Activated CD4-positive, alpha-beta T cell treated with anti-CD3 and anti-CD28 coated beads for 36 hours (primary cell): ENCODE data around the gene KPNA3. TPM values are rescaled to one million over a fixed set of nuclear protein-coding genes. Genes with fewer than 3 reads are reported as not detected.
"Not testable (repeated sequence)": the region's sequence is repeated elsewhere in the genome, so short reads cannot be mapped to it uniquely, and the experiment has no call there.

Source experiments
- ATAC-seq: fragments of 200-7000 bp; cut with Tn5 transposase; one replicate; pipeline ENCODE4 v1.10.0; 2021; ENCODE audit warnings: mild to moderate bottlenecking, moderate library complexity
- CTCF ChIA-PET: fragments of 350-600 bp; sonication (Branson Sonifier 250); formaldehyde crosslinking; loops from one replicate; lab custom pipeline; 2021; ENCODE audit warnings: antibody characterized with exemption; lab: Charles Lee
- POLR2A ChIA-PET: fragments of 350-600 bp; sonication (Branson Sonifier 250); formaldehyde crosslinking; loops from one replicate; lab custom pipeline; 2021; ENCODE audit warnings: antibody characterized with exemption, inconsistent platforms; lab: Charles Lee
- DNase-seq: peaks from one replicate; pipeline ENCODE4 v3.0.0-alpha.2; 2020
- H3K27ac Mint-ChIP-seq: one replicate; pipeline ENCODE4 v1.8.0; 2021; ENCODE audit warnings: mixed read lengths
- H3K27me3 Mint-ChIP-seq: one replicate; pipeline ENCODE4 v1.8.0; 2021; ENCODE audit warnings: mixed read lengths
- H3K36me3 Mint-ChIP-seq: one replicate; pipeline ENCODE4 v1.8.0; 2021; ENCODE audit warnings: low read depth, mixed read lengths
- H3K4me1 Mint-ChIP-seq: one replicate; pipeline ENCODE4 v1.8.0; 2021; ENCODE audit warnings: mixed read lengths
- H3K4me3 Mint-ChIP-seq: one replicate; pipeline ENCODE4 v1.8.0; 2021; ENCODE audit warnings: mild to moderate bottlenecking, moderate library complexity, mixed read lengths
- H3K9me3 Mint-ChIP-seq: one replicate; pipeline ENCODE4 v1.8.0; 2021; ENCODE audit warnings: low read depth, mixed read lengths
- intact Hi-C, 2 experiments: fragments of 100-400 bp; cut with DNase I in 1 of 2; cut with micrococcal nuclease in 1 of 2; formaldehyde crosslinking; loops; one replicate each; pipeline versions ENCODE4 v1.14.2 to v1.15.1; 2022 to 2024; cut with DNase I, micrococcal nuclease
- total RNA-seq, 2 experiments: library from RNA; stranded (reverse); gene quantifications; one replicate each; pipeline ENCODE4 v1.2.3, GENCODE V29; 2021

Gene KPNA3
- total RNA-seq, 2 experiments from 2014 or later, result 51.7 to 58.0 TPM

- DNase-seq (no peak), ATAC-seq (no peak)
- peaks cover 5% of the 10 kb centered on the region for H3K36me3 Mint-ChIP-seq
- ChIA-PET POLR2A (interaction anchor here (1.0 kb wide), 1 partner anchor 11 kb away, joined by 3 read pairs; the partner anchor contains the start of gene KPNA3), CTCF (interaction anchor here (1.6 kb wide), 1 partner anchor 9 kb away, joined by 3 read pairs; no protein-coding TSS in a partner anchor)
- intact Hi-C loops, result no loop called here
- H3K27ac Mint-ChIP-seq, result no peak overlapping the region
- H3K4me3 Mint-ChIP-seq, result no peak overlapping the region
- no peaks in the 10 kb centered on the region for H3K9me3 Mint-ChIP-seq
- peaks cover 45% of the 10 kb centered on the region for H3K4me1 Mint-ChIP-seq
- no peaks in the 10 kb centered on the region for H3K27me3 Mint-ChIP-seq
These were observed 10.7 kb downstream of the KPNA3 start for GRCh38 chr13:49781806-49782205.

DNA sequence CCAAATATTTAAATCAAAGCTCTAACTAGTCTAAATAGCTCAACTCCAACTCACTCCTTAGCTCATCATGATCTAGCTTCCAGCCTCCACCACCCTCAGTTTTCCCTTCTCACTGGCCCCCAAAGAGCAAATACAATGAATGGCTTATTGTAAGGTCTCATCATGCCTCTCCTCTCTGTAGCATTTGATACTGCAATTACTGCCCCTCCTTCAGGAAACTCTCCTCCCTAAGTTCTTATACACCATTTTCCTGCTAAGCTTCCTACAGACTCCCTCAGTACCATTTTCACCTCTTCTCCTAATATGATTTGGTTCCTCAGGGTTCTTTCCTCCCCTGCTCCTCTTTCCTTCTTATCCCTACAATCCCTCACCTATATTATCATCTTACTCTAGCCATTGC lies 12.8 kb downstream of the KPNA3 start:
- ChIA-PET POLR2A (interaction anchor here (0.7 kb wide), 1 partner anchor 12 kb away, joined by 3 read pairs; no protein-coding TSS in a partner anchor), CTCF (interaction anchor here (0.9 to 1.0 kb wide), 2 partner anchors 8 to 16 kb away, joined by 3 to 5 read pairs; no protein-coding TSS in a partner anchor)
- no peak overlapping the region for H3K4me3 Mint-ChIP-seq
- peaks cover 3% of the 10 kb centered on the region for H3K36me3 Mint-ChIP-seq
- intact Hi-C loops, result no loop called here
- H3K4me1 Mint-ChIP-seq, result peaks cover 39% of the 10 kb centered on the region
- DNase-seq, result no peak
- H3K9me3 Mint-ChIP-seq, result no peaks in the 10 kb centered on the region
- H3K27me3 Mint-ChIP-seq, result no peaks in the 10 kb centered on the region
- no peak overlapping the region for H3K27ac Mint-ChIP-seq
- ATAC-seq, result no peak

DNA sequence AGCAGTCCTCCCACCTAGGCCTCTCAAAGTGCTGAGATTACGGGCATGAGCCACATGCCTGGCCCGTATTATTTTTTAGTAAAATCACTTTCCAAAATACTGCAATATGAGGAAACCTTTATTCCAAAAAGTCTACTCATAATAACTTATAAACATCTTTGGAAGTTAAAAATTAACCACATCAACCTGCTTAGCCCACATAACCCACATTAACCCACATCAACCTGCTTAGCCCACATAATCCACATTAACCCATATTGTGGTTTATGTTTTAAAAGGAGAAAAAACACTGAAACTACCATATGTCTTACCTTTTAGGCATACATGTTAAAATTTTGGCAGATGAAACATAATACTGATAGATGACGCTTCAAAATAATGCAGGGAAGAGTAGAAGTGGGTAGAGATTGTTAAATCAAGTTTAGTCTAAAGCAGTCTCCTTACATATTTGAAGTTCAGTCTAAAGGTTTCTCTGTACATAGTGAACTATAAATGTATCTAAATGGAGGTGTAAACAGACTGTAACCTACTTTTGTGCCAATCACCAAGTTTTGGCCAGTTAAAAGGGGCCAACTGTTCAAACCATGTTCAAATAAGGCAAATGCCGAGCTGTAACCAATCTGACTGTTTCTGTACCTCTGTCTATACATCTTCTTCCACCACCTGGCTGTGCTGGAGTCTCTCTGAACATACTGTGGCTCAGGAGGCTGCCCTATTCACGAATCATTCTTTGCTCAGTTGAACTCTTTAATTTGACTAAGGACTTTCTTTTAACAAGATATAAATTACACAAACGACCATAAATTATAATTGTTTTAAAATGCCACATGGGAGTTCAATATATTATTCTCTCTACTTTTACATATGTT lies 14.5 kb downstream of the KPNA3 start:
- DNase-seq (no peak), ATAC-seq (peak; percentile 30)
- Mint-ChIP-seq H3K27me3 (no peaks in the 10 kb centered on the region), H3K36me3 (peaks cover 3% of the 10 kb centered on the region), H3K27ac (no peak overlapping the region), H3K9me3 (no peaks in the 10 kb centered on the region), H3K4me1 (peaks cover 38% of the 10 kb centered on the region), H3K4me3 (no peak overlapping the region)
- intact Hi-C loops, result no loop called here
- POLR2A ChIA-PET, result no interaction called here
- CTCF ChIA-PET, result interaction anchor here (0.6 to 0.7 kb wide), 2 partner anchors 132 to 1198 kb away, joined by 3 read pairs; no protein-coding TSS in a partner anchor

DNA sequence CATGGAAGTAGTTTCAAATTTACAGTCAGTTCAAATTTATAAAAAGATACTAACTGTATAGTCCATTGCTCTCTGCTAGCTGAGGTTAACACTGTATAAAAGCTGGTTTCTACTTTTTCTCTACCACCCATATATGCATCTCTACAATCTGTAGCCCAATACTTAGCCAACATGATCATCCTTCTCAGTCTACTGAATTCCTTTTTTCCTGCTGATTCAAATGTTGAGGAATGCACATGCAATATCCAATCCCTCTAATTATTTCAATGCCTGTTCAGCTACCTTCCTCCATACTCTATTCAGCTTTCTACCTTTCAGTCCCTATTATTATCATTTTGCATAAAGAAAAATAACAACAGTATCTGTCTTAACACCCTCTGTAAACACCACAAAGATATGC lies 15.6 kb downstream of the KPNA3 start:
- ChIA-PET POLR2A (interaction anchor here (0.6 kb wide), 1 partner anchor 34 kb away, joined by 3 read pairs; no protein-coding TSS in a partner anchor), CTCF (no interaction called here)
- peaks cover 37% of the 10 kb centered on the region for H3K4me1 Mint-ChIP-seq
- ATAC-seq, result no peak
- H3K27me3 Mint-ChIP-seq, result no peaks in the 10 kb centered on the region
- intact Hi-C loops, result no loop called here
- H3K36me3 Mint-ChIP-seq, result peaks cover 2% of the 10 kb centered on the region
- H3K9me3 Mint-ChIP-seq, result no peaks in the 10 kb centered on the region
- DNase-seq, result no peak
- no peak overlapping the region for H3K27ac Mint-ChIP-seq
- H3K4me3 Mint-ChIP-seq, result no peak overlapping the region

DNA sequence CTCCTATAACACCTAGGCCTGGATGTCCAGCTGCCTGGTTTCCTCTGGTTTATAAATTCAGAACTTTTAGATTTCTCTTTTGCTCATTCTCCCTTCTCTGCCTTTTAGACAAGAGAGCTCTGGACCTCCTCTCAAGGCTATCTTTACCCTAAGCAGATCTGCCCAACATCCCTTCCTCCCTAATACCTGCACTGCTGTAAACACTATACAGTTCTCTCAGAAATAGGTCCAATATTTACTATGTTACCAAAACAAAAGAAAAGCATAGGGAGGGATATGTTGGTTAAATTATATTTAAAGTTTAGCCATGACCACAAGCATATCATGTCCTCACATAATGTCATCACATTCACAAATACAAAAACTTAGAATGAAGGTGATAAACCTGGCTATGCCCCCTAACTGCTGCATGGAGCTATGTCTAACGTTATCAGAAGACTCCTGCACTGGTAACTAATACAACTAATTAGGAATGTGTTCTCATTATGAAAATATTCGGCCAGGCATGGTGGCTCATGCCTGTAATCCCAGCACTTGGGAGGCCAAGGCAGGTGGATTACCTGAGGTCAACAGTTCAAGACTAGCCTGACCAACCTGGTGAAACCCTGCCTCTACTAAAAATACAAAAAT lies 18.0 kb downstream of the KPNA3 start:
- Mint-ChIP-seq H3K36me3 (no peaks in the 10 kb centered on the region), H3K4me1 (peaks cover 33% of the 10 kb centered on the region), H3K27ac (no peak overlapping the region), H3K9me3 (no peaks in the 10 kb centered on the region), H3K27me3 (no peaks in the 10 kb centered on the region), H3K4me3 (no peak overlapping the region)
- no peak for DNase-seq
- intact Hi-C loops, result no loop called here
- no peak for ATAC-seq
- ChIA-PET POLR2A (interaction anchor here (0.7 kb wide), 1 partner anchor 843 kb away, joined by 3 read pairs; no protein-coding TSS in a partner anchor), CTCF (no interaction called here)

DNA sequence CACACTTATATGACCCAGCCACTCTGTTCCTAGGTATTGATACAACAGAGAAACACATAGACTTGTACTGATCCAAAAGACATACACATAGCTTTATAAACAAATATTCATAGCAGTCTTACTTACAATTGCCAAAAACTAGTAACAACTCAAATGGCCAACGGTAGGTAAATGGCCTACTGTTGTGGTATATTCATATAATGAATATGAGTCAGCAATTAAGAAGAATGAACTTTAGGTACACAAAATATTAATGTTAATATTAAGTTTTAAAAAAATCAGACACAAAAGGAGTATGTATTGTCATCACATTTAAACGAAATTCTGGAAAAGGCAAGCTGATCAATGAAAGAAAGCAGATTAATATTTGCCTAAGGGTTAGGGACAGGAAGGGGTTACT lies 19.7 kb downstream of the KPNA3 start:
- no peak overlapping the region for H3K4me3 Mint-ChIP-seq
- POLR2A ChIA-PET, result no interaction called here
- no peaks in the 10 kb centered on the region for H3K27me3 Mint-ChIP-seq

DNA sequence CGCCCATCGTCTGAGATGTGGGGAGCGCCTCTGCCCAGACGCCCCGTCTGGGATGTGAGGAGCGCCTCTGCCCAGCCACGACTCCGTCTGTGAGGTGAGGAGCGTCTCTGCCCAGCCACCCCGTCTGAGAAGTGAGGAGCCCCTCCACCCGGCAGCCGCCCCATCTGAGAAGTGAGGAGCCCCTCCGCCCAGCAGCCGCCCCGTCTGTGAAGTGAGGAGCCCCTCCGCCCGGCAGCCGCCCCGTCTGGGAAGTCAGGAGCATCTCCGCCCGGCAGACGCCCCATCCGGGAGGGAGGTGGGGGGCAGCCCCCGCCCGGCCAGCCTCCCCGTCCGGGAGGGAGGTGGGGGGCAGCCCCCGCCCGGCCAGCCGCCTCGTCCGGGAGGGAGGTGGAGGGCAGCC lies 30.7 kb downstream of the KPNA3 start:
- H3K9me3 Mint-ChIP-seq, DNase-seq, intact Hi-C loops, H3K27ac Mint-ChIP-seq, CTCF ChIA-PET, H3K27me3 Mint-ChIP-seq, ATAC-seq, POLR2A ChIA-PET, H3K4me3 Mint-ChIP-seq: not testable (repeated sequence)
- H3K36me3 Mint-ChIP-seq, result peaks cover 31% of the 10 kb centered on the region
- H3K4me1 Mint-ChIP-seq, result peaks cover 25% of the 10 kb centered on the region

More for the DNA sequence above, 19.7 kb downstream of the KPNA3 start:
- ATAC-seq (no peak), DNase-seq (no peak)
- CTCF ChIA-PET, result no interaction called here
- Mint-ChIP-seq H3K9me3 (no peaks in the 10 kb centered on the region), H3K27ac (no peak overlapping the region), H3K36me3 (peaks cover 1% of the 10 kb centered on the region), H3K4me1 (peaks cover 32% of the 10 kb centered on the region)
- intact Hi-C loops, result no loop called here

DNA sequence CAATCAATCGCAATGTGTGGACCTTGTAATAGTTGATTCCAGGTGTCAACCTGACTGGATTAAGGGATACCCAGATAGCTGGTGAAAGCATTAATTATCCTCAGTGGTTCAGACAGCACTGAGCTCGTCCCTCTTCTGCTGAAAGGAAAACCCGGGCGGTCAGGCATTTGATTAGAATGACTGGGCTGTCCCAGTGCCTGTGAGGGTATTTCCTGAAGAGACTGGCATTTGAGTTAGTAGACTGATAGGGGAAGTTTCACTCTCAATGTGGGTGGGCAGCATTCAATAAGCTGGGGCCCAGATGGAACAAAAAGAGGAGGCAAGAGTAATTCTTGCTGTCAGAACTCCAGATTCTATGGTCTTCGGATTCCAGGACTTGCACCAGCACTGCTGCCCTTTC lies 31.9 kb downstream of the KPNA3 start:
- peaks cover 7% of the 10 kb centered on the region for H3K9me3 Mint-ChIP-seq
- peaks cover 31% of the 10 kb centered on the region for H3K36me3 Mint-ChIP-seq
- H3K27ac Mint-ChIP-seq, result no peak overlapping the region
- no peak overlapping the region for H3K4me3 Mint-ChIP-seq
- POLR2A ChIA-PET, result no interaction called here
- H3K4me1 Mint-ChIP-seq, result peaks cover 25% of the 10 kb centered on the region
- no peaks in the 10 kb centered on the region for H3K27me3 Mint-ChIP-seq
- intact Hi-C loops, result no loop called here
- no peak for DNase-seq
- ATAC-seq, result no peak
- CTCF ChIA-PET, result interaction anchor here (0.6 kb wide), 1 partner anchor 393 kb away, joined by 3 read pairs; no protein-coding TSS in a partner anchor

DNA sequence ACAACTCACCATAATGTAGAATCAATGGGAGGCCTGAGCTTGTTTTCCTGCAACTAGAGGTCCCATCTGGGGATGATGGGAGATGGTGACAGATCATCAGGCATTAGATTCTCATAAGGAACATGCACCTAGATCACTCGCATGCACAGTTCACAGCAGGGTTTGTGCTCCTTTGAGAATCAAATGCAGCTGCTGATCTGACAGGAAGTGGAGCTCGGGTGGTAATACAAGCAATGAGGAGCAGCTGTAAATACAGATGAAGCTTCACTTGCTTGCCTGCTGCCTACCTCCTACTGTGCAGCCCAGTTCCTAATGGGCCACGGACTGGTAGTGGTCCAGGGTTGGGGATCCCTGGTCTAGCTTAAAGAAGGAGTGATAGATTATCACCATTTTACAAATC lies 33.0 kb downstream of the KPNA3 start:
- H3K9me3 Mint-ChIP-seq, result peaks cover 7% of the 10 kb centered on the region
- DNase-seq (no peak), ATAC-seq (no peak)
- peak overlapping the region; percentile 19 for H3K27ac Mint-ChIP-seq
- CTCF ChIA-PET, result no interaction called here
- POLR2A ChIA-PET, result interaction anchor here (0.6 kb wide), 1 partner anchor 16 kb away, joined by 3 read pairs; no protein-coding TSS in a partner anchor
- intact Hi-C loops, result no loop called here
- H3K4me3 Mint-ChIP-seq, result no peak overlapping the region
- peaks cover 33% of the 10 kb centered on the region for H3K36me3 Mint-ChIP-seq
- H3K27me3 Mint-ChIP-seq, result no peaks in the 10 kb centered on the region
- peaks cover 31% of the 10 kb centered on the region for H3K4me1 Mint-ChIP-seq

- Mint-ChIP-seq H3K27me3 (no peaks in the 10 kb centered on the region), H3K4me1 (peaks cover 42% of the 10 kb centered on the region), H3K4me3 (no peak overlapping the region), H3K9me3 (peaks cover 7% of the 10 kb centered on the region), H3K27ac (no peak overlapping the region), H3K36me3 (peaks cover 23% of the 10 kb centered on the region)
- intact Hi-C loops, result no loop called here
- no peak for ATAC-seq
- no peak for DNase-seq
- POLR2A ChIA-PET, result no interaction called here
- CTCF ChIA-PET, result no interaction called here
These were observed 36.2 kb downstream of the KPNA3 start for GRCh38 chr13:49756263-49756662.

DNA sequence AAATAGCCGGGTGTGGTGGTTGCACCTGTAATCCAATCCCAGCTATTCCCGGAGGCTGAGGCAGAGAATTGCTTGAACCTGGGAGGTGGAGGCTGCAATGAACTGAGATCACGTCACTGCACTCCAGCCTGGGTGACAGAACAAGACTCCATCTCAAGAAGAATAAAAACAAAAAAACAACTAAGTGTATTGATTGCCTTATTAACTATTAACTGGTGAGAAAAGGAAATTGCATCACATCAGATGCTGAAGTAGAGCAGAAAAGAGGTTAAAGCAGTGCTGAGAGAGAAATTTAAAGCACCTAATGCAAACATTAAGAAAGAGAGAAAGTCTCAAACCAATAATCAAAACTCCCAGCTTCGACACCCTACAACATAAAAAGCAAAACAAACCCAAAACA lies 38.3 kb downstream of the KPNA3 start:
- no peak overlapping the region for H3K27ac Mint-ChIP-seq
- H3K4me1 Mint-ChIP-seq, result peaks cover 32% of the 10 kb centered on the region

More for the DNA sequence above, 38.3 kb downstream of the KPNA3 start:
- peaks cover 1% of the 10 kb centered on the region for H3K9me3 Mint-ChIP-seq
- DNase-seq (no peak), ATAC-seq (no peak)
- peaks cover 12% of the 10 kb centered on the region for H3K36me3 Mint-ChIP-seq
- intact Hi-C loops, result no loop called here
- ChIA-PET POLR2A (no interaction called here), CTCF (interaction anchor here (0.6 kb wide), 1 partner anchor 123 kb away, joined by 3 read pairs; no protein-coding TSS in a partner anchor)
- H3K4me3 Mint-ChIP-seq, result no peak overlapping the region
- H3K27me3 Mint-ChIP-seq, result no peaks in the 10 kb centered on the region
